Astrocyte of the hippocampus (primary cell): Measurements from ENCODE around the gene TEAD1.

Source experiments
- DNase-seq: peaks from one replicate; pipeline ENCODE4 v3.0.0; 2011; ENCODE audit warnings: low read depth, low spot score

The TEAD1 gene

DNA sequence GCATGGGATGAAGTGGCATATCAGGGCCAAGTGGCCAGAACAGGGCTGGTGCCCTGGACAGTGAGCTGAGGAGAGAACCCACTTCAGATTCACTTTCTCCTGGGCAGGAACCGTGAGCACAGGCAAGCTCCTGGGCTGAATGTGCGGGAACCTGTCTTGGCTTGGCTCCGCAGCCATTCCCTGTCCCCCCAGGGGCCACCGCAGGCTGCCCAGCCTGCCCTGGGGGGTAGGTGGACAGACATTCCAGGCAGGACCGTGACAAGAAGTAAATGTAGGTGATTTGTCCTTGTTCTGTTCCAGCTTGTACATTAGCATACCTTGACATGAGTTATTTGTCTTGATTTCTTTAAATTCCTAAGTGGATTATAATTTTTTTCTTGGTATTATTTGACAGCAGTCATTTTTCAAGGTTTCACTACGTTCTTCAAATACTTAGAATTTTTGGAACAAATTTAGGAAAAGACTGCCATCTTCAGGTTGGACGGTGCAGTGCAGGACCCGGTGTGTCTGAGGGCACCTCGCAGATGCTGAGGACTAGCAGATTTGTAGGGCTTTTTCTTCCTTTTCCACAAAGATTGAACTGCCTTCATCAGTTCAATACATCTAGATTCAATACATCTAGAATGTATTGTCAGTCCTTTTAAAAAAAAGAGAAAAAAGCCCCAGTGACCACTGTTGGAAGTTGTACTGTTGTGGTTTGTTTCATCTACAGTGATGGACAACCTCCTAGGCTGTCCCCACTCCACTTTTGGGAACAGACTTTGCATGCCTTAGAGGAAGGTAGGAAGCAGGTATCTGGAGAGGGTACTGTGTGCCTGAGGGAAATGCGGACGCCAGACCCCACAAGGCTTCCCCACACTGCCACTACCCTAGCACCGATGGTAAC is 219.8 kb downstream of the TEAD1 start:
- DNase-seq: peak; percentile 85

DNA sequence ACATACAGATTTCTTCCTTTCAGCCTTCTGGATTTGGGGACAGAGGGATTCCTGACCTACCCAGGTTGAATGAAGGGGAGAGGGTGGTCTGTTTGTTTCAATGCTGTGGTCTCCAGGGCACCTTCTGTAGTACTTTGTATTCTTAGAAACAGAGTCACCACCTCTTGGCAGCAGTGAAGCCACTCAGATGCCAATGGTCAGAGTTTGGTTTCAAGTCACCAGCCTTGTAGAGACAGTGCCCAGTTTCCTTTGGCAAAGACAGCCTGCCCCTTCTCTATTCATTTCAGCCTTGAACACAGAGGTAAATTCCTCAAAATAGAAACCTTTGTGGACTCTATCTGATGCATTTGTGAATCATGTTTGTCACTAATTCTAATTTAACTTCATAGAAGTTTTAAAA is 223.2 kb downstream of the TEAD1 start:
- peak; percentile 50 for DNase-seq

DNA sequence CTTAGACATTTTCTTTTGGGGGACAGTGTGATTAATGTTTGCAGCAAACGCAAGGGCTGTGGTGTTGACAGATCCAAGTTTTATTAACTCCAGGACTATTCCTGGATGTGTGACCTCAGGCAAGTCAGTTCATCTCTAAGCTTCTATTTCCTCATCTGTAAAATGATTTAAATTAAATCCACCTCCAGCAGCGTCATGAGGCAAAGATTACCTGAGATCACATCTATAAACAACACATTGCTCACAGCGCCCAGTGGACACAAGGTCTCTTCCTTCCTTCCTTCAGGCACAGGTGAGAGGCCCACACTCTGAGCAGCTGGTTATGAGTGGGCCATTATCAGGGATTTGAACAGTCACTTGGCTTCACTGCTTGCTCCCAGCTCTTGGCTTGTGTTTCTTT is 223.6 kb downstream of the TEAD1 start:
- no peak for DNase-seq

DNA sequence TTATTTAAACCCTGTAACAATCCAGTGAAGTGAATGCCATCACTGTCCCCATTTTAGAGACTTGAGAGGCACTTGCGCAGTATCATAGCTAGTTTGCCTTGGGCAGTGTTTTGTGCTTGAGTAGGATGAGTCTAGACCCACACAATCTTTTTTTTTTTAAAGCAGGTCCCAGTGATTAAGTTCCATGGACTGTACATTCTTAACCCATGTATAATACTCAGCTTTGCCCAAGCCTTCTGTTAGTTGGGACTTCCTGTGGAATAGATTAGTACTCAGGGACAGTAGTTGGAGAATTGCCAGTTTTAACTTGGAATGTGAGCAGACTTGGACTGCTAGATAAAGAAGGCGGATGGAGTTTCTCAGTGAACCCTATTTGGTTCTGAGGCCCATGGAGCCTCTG is 226.3 kb downstream of the TEAD1 start:
- DNase-seq: peak; percentile 93

DNA sequence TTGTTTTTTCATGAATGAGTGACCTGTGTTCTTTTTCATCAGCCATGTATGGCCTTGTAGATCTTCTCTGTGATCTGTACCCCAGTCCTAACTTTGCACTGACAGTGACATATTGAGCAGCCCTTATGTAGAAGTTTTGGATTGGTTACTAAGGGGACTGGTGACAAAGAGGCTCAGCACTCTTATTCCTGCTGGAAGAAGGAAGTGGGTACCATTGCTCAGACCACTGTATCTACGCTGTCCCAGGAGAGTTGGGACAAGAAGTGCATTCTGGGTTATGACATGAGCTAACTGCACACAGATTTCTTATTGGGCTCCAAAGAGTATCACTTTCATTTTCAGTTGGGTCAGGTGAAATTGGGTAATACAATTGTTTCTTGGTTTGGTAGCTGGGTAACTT is 227.1 kb downstream of the TEAD1 start:
- DNase-seq: no peak

DNA sequence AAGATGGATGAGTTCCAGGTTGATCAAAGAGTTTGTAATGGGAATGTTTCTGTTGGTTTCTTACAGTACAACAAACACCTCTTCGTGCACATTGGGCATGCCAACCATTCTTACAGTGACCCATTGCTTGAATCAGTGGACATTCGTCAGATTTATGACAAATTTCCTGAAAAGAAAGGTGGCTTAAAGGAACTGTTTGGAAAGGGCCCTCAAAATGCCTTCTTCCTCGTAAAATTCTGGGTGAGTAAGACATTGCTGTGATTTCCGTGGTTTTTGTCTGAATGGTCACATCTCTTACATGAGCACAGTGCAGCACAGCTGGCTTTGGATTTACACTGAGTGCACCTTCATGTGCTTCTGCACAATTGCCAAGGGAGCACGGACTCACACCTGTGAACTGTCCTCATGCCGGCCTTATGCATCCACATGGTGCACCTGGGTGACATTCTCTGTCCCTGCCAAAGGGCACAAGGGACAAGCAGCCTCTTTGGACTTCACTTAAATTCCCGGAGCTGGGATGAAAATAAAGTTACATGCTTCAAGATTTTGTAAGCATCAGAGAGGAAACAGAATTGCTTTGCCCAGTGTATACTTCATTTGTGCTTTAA is 227.8 kb downstream of the TEAD1 start:
- DNase-seq: peak; percentile 33

DNA sequence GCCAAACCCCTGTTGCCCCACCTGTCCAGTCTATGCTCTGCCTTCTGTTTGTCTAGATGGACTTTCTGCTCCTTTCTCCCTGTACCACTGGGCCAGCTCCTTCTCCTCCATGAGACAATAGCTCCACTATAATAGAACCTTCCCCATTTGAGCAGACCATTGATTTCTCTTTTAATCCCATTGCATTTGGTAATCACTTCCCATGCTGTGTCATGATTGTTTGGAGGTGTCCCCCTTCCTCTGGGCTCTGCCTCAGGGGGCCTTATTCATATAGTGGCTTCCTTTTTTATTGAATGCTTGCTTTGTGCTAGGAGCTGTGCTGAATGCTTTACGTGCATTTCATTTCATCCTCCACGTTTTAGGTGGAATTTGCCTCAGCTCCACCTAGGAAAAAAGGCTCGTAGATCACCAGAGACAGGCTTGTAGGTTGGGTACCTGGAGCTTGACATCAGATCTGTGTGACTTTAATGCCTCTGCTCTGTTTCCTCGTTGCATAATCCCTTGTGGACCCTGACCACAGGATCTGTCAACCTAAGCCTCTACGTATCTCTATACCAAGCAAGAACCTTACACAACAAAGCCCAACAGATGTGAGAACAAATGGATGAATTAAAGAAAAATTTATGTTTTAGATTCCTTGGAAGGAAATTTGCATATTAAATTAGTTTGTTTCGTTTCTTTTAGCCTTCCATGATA is 228.7 kb downstream of the TEAD1 start:
- no peak for DNase-seq

DNA sequence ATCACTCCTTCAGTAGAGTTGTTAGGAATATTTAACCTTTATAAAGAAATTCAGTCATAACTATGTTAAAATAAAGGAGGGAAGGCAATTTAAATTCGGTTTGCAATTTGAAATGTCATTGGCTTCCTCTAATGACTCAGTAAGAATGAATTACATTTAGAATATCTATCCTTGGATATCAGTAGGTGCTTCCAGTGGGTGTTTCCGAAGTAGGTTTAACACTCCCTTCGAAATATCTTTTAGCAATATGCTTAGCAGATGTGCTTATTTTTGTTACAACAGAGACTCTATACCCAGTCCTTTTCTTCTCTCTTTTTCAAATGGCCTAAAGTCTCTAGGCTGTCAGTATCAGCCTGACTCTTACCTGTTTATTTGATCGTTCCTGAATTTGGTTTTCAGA is 231.2 kb downstream of the TEAD1 start:
- DNase-seq: no peak

DNA sequence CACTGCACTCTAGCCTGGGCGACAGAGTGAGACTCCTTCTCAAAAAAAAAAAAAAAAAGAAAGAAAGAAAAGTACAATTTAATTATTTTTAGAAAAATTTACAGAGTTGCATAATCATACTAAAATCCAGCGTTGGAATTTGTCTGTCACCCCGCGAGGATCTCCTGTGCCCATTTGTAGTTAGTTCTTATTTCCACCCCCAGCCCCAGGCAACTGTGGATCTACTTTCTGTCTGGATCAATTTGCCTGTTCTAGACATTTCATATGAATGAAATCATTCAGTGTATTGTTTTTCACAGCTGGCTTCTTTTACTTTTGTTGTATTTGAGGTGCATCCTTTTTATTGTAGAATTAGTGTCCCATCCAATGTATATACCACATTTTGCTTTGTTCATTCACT is 232.3 kb downstream of the TEAD1 start:
- DNase-seq: no peak

DNA sequence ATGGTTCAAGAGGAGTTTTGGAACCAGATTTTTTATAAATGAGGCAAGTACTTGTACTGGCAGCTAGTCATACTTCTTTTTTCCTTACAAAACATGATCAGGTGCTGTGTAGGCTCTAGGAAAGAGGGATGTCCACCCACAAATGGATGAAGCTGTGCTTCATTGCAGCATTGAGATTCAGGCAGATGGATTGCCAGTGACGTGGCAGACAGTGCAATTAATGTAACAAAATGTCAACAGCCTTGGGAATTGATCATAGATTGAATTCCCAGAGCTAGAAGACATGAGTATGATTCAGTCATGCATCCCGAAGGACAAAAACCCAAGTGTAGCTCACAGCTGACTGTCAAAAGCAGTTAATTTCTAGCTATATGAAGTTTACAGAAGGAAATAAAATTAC is 235.7 kb downstream of the TEAD1 start:
- DNase-seq: no peak

DNA sequence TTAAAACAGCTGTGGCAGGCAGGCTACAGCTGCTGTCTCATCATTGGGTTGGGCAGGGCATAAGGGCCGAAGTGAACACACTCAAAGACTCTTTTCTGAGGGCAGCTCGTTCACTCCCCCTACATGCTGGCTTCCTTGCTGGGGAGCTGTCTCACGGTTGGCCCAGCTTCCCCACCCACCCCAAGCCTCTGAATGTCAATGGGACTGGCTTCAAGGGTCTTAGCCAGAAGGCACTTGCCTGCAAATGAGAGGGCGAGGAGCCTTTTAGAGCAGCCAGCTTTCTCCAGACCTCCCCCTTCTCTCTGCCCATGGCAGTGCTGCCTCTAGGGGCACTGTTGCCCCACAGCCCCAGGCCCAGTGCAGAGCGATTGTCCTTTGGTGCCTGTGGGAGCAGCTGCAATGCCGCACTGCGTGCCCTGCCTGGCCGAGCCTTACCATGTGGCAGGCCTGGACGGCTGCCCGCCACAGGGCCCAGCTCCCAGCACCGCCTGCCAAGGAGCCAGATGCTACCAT is 240.2 kb downstream of the TEAD1 start:
- DNase-seq: peak; percentile 89

DNA sequence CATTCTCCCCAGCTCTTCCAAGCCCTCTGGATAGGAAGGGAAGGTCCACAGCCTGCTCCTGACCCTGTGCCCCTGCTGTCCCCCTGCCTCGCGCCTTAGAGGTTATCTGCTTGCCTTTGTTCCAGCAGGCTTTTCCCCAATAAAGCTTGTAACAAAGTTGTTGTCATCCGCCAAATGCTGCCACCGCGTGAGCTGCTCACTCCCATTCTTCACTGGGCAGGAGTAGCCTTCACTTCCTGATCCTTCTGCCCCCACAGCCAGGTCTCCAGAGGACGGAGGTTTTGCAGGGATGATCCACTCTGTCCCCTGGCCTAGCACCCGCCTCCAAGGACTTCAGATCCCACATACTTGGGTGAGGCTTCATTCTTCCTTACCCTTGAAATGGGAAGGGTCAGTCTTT is 240.9 kb downstream of the TEAD1 start:
- DNase-seq: no peak

DNA sequence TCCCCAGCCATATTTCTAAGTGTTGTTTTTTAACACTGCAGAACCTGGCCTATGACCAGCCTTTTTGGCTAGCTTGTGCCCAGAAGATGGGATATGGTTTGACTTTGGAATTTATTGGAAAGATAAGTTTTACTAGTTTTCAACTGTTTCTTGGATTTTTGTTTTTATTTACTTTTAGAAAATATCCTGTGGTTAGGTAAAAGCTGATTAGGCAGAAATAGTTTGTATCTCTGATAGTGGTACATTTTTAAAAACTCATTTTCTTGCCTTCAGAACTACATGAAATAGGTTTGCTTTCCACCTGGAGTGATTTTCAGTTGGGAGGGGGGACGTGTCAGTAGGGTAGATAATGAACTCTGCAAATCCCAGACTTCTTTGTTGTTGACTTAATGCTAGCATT is 243.6 kb downstream of the TEAD1 start:
- no peak for DNase-seq

DNA sequence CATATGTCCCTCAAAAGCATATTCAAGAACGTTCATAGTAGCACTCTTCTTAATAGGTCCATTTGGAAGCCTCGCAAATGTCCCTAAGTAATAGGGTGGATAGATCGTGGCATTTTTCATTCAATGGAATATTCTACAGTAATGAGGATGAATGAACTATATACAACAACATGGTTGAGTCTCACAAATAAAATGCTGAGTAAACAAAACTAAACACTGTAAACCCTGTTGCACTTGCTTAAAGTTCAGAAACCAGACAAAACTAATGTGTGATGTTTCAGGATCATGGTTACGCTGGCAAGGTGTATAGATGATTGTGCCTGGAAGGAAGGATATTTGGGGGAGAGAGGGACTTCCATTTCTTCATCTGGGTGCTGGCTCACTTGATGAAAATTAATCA is 244.4 kb downstream of the TEAD1 start:
- DNase-seq: no peak

DNA sequence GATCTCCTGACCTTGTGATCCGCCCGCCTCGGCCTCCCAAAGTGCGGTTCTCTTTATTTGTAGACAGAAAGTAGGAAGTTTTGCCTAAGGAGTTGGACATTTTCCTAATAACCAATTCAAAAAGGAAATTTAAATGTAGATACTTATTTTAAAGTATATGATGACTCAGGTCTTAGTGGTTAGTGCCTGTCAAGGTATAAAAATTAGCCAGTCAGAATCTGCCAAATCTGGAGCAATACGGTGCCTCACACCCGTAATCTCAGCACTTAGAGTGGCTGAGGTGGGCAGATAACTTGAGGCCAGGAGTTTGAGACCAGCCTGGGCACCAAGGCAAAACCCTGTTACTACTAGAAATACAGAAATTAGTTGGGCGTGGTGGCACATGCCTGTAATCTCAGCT is 248.2 kb downstream of the TEAD1 start:
- no peak for DNase-seq

DNA sequence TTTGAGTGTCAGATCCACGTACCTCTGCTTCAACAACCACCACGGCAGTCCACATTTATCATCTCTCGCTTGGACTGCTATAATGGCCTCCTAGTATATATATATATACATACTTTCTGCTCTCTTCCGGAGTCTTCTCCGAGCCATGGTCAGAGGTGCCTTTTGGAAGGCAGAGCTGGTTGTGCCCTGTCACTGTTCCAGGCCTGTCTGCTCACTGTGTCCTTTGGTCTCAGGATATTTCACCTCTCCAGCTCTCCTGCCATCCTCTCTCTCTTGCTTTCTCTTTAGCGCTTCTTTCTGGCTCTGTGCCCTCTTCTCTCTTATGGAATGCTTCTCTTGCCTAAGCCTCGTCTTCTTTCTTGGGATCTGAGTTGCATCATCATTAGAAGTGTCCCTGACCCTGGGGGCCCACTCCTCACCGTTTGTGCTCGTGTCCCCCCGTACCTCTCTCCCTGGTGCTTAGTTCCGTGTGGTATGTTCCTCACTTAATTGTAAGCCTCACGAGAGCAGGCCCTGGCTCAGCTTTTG is 248.8 kb downstream of the TEAD1 start:
- no peak for DNase-seq

DNA sequence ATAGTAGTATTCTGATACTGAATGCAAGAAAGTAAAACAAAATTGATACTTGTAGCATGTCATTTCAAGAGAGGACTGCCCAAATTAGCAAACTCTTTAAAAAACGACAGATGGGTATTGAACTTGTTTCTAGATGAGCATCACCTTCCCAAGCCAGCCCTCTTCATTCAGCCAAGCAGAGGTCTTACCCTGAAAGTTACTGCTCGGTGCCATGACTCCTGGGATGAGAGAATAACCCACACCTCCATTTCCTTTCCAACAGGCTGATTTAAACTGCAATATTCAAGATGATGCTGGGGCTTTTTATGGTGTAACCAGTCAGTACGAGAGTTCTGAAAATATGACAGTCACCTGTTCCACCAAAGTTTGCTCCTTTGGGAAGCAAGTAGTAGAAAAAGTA is 250.4 kb downstream of the TEAD1 start:
- no peak for DNase-seq

DNA sequence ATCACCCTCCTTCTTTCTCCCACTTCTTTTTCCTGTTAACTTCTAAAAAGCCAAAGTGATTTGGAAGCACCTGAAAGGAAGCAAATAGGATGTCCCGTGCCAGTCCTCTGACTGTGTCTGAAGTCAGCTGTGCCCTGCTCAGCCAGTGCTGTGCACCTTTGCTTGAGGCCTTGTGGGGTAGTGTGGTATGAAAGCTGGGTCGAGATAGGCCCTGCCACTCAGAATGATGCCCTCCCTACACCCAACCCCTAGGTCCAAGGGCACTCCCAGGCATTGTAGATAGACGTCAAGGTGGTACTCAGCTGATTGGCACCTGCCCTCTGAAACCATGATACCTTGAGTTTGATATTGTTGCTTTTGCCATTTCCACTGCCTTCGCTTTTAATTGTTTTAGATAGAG is 251.3 kb downstream of the TEAD1 start:
- no peak for DNase-seq

DNA sequence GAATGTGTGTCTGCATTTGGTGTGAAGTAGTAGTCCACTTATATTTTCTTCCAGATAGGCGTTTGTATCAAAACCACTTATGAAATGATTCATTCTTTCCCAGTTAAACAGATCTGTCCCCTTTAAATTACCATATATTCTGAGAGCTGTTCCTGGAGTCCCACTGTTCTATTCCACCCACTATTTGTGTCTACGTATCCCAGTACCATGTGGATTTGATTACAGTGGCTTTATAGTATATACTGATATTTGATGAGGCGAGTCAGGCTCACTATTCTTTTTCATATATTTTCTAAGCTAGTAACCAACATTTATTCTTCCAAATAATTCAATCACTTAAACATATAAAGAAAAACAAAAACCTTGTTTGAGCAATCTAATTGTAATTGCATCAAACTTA is 253.0 kb downstream of the TEAD1 start:
- no peak for DNase-seq

DNA sequence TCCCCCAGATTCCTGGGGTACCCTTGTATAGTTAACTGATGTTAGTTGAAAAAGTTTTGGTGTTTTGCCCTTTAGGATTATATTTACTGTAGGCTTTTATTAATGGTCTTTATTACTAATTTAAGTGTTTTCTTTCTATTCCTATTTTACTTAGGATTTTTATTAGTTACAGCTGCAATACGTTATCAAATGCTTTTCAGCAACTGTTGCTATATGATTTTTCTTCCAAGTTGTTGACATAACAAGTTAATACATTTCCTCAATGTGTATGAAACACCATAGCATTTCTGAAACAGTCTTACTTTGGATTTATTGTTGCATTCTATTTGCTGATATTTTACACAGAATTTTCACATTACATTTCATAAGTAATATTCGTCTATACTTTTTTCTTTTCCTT is 253.7 kb downstream of the TEAD1 start:
- no peak for DNase-seq

DNA sequence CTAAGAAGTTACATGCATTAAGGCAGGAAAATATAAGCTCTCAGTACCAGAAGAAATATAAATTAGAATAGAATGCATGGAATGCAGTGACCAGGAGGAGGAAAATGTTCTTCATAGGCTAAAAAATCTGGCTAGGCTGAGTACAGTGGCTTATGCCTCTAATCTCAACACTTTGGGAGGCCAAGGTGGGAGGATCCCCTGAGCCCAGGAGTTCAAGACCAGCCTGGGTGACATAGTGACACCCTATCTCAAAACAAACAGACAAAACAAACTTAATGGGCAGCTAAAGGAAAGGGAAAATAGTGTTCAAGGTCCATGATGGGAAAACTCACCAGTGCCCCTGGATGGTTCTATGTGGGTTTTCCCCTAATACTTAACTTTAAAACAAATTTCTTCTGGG is 256.6 kb downstream of the TEAD1 start:
- no peak for DNase-seq

DNA sequence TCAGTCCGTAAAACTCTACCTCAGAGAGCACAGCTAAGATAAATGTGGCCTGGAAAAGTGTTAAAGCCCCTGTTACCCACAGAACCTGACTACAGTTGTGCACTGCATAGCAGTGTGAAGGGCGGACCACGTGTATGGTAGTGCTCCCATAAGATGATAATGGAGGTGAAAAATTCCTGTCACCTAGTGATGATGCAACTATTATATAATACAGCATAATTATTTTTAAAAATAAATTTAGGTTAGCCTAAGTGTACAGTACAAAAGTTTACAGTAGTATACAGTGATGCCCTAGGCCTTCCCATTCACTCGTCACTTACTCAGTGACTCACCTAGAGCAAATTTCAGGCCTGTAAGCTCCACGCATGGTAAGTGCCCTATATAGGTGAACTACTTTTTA is 258.3 kb downstream of the TEAD1 start:
- no peak for DNase-seq
